HUES6 (cell line): ENCODE data around the gene CCDC196.
"Not testable (repeated sequence)": the region's sequence is repeated elsewhere in the genome, so short reads cannot be mapped to it uniquely, and the experiment has no call there.

Experiments
- H3K27ac ChIP-seq: 2 replicates; pipeline ENCODE4 v1.7.0; 2013; ENCODE audit warnings: low read depth, mild to moderate bottlenecking, low read length, inconsistent platforms
- H3K27me3 ChIP-seq: 2 replicates; pipeline ENCODE4 v1.6.1; 2013; ENCODE audit warnings: low read length; ENCODE audit not compliant: control insufficient read depth, insufficient read depth
- H3K36me3 ChIP-seq: 2 replicates; pipeline ENCODE4 v1.6.1; 2013; ENCODE audit warnings: low read length; ENCODE audit not compliant: control insufficient read depth, insufficient read depth
- H3K4me1 ChIP-seq: 2 replicates; pipeline ENCODE4 v1.6.1; 2013; ENCODE audit warnings: low read length; ENCODE audit not compliant: control insufficient read depth, insufficient read depth
- H3K4me3 ChIP-seq: 2 replicates; pipeline ENCODE4 v1.5.1; 2013; ENCODE audit warnings: low read depth, low read length
- H3K9ac ChIP-seq: one replicate; pipeline ENCODE4 v1.6.1; 2013; ENCODE audit warnings: mild to moderate bottlenecking, low read length
- H3K9me3 ChIP-seq: 2 replicates; pipeline ENCODE4 v1.6.1; 2013; ENCODE audit warnings: low read depth, low read length; ENCODE audit not compliant: control insufficient read depth, insufficient read depth

The CCDC196 gene

GRCh38 chr14:66511849-66512248, 25.7 kb downstream of the CCDC196 start:
- no peak overlapping the region for H3K9ac ChIP-seq
- no peaks in the 10 kb centered on the region for H3K4me1 ChIP-seq
- no peak overlapping the region for H3K27ac ChIP-seq
- H3K36me3 ChIP-seq: no peaks in the 10 kb centered on the region
- H3K4me3 ChIP-seq: no peak overlapping the region
- peaks cover 24% of the 10 kb centered on the region for H3K27me3 ChIP-seq
- H3K9me3 ChIP-seq: no peaks in the 10 kb centered on the region

GRCh38 chr14:66514213-66514612, 28.0 kb downstream of the CCDC196 start:
- no peak overlapping the region for H3K27ac ChIP-seq
- H3K9ac ChIP-seq: no peak overlapping the region
- H3K4me3 ChIP-seq: no peak overlapping the region
- no peaks in the 10 kb centered on the region for H3K9me3 ChIP-seq
- peaks cover 19% of the 10 kb centered on the region for H3K27me3 ChIP-seq
- no peaks in the 10 kb centered on the region for H3K4me1 ChIP-seq
- H3K36me3 ChIP-seq: no peaks in the 10 kb centered on the region

- Histone ChIP-seq H3K27me3 (no peaks in the 10 kb centered on the region), H3K4me1 (no peaks in the 10 kb centered on the region), H3K36me3 (no peaks in the 10 kb centered on the region), H3K27ac (no peak overlapping the region), H3K9me3 (peaks cover 1% of the 10 kb centered on the region; the same call in 1 of the 2 replicates), H3K9ac (no peak overlapping the region), H3K4me3 (no peak overlapping the region)
Measured at GRCh38 chr14:66530526-66530925, 44.4 kb downstream of the CCDC196 start.

GRCh38 chr14:66539034-66539433, 52.9 kb downstream of the CCDC196 start:
- no peak overlapping the region for H3K27ac ChIP-seq
- no peaks in the 10 kb centered on the region for H3K27me3 ChIP-seq
- H3K4me1 ChIP-seq: no peaks in the 10 kb centered on the region
- H3K9ac ChIP-seq: no peak overlapping the region
- H3K4me3 ChIP-seq: no peak overlapping the region
- H3K36me3 ChIP-seq: no peaks in the 10 kb centered on the region
- peaks cover 5% of the 10 kb centered on the region; the same call in 1 of the 2 replicates for H3K9me3 ChIP-seq

- peaks cover 5% of the 10 kb centered on the region; the same call in 1 of the 2 replicates for H3K9me3 ChIP-seq
- H3K36me3 ChIP-seq: no peaks in the 10 kb centered on the region
- no peak overlapping the region for H3K9ac ChIP-seq
- H3K4me3 ChIP-seq: no peak overlapping the region
- H3K27me3 ChIP-seq: no peaks in the 10 kb centered on the region
- no peaks in the 10 kb centered on the region for H3K4me1 ChIP-seq
- no peak overlapping the region for H3K27ac ChIP-seq
Measured at GRCh38 chr14:66540038-66540437, 53.9 kb downstream of the CCDC196 start.

- no peak overlapping the region for H3K9ac ChIP-seq
- no peak overlapping the region for H3K4me3 ChIP-seq
- no peaks in the 10 kb centered on the region for H3K36me3 ChIP-seq
- H3K27ac ChIP-seq: no peak overlapping the region
- no peaks in the 10 kb centered on the region for H3K27me3 ChIP-seq
- peaks cover 8% of the 10 kb centered on the region for H3K9me3 ChIP-seq
- H3K4me1 ChIP-seq: no peaks in the 10 kb centered on the region
Measured at GRCh38 chr14:66541627-66542026, 55.5 kb downstream of the CCDC196 start.

GRCh38 chr14:66543996-66544395, 57.8 kb downstream of the CCDC196 start:
- Histone ChIP-seq H3K9ac (no peak overlapping the region), H3K27ac (no peak overlapping the region), H3K4me3 (no peak overlapping the region), H3K36me3 (no peaks in the 10 kb centered on the region), H3K27me3 (no peaks in the 10 kb centered on the region), H3K9me3 (peaks cover 17% of the 10 kb centered on the region), H3K4me1 (no peaks in the 10 kb centered on the region)

GRCh38 chr14:66545191-66545590, 59.0 kb downstream of the CCDC196 start:
- not testable (repeated sequence) for H3K27me3 ChIP-seq, H3K9ac ChIP-seq, H3K4me3 ChIP-seq, H3K4me1 ChIP-seq, H3K27ac ChIP-seq, H3K36me3 ChIP-seq
- H3K9me3 ChIP-seq: peaks cover 17% of the 10 kb centered on the region

- H3K4me1 ChIP-seq, H3K27me3 ChIP-seq, H3K9ac ChIP-seq, H3K27ac ChIP-seq, H3K36me3 ChIP-seq, H3K4me3 ChIP-seq: not testable (repeated sequence)
- peaks cover 17% of the 10 kb centered on the region for H3K9me3 ChIP-seq
Measured at GRCh38 chr14:66545751-66546150, 59.6 kb downstream of the CCDC196 start.
